WERI-Rb-1 (cell line): ENCODE data around the gene NPHP3.

Experiments used
- DNase-seq: peaks from one replicate; pipeline ENCODE4 v3.0.0-alpha.2; 2020
- H3K27ac ChIP-seq: fragments of 250-450 bp; sonication (Bioruptor Pico); 2 replicates; pipeline ENCODE4 v1.5.1; 2020; ENCODE audit warnings: mild to moderate bottlenecking, moderate library complexity
- H3K27me3 ChIP-seq: fragments of 250-450 bp; sonication (Bioruptor Pico); 2 replicates; pipeline ENCODE4 v1.5.1; 2021; ENCODE audit warnings: mild to moderate bottlenecking, low read depth, moderate library complexity; ENCODE audit not compliant: insufficient read depth, severe bottlenecking
- H3K36me3 ChIP-seq: fragments of 250-450 bp; sonication (Bioruptor Pico); 2 replicates; pipeline ENCODE4 v1.5.1; 2020; ENCODE audit warnings: mild to moderate bottlenecking, moderate library complexity
- H3K4me3 ChIP-seq: 2 replicates; pipeline ENCODE4 v1.5.1; 2011; ENCODE audit warnings: low read depth, mild to moderate bottlenecking, control low read depth, low read length
- H3K9me3 ChIP-seq: fragments of 250-450 bp; sonication (Bioruptor Pico); 2 replicates; pipeline ENCODE4 v1.5.1; 2021; ENCODE audit warnings: mild to moderate bottlenecking, moderate library complexity; ENCODE audit not compliant: severe bottlenecking
- CTCF ChIP-seq: IDR thresholded peaks from 2 replicates; pipeline ENCODE4 v1.5.1; 2011; ENCODE audit warnings: low read depth, mild to moderate bottlenecking, control low read depth, inconsistent platforms, low read length

Gene NPHP3

DNA sequence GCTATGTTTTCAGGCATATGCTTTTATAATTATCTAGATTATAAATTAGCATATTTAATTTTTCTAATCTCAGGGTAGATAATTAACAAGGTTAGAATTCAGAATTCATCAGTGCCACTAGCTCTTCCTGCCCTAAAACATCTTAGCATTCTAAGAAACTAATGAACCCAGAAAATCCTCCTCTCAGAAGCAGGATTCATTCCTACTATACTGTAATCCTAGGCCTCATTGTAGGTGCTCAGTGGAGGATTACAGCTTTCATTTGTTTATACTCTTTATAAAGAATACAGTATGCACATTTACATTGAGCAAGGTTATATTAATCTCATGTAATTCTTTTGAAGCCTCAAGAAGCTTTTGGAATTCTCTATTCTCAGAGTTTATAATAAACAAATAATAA lies 83.5 kb downstream of the NPHP3 start:
- Histone ChIP-seq H3K27ac (no peak overlapping the region), H3K4me3 (no peak overlapping the region), H3K9me3 (no peaks in the 10 kb centered on the region), H3K36me3 (peaks cover 3% of the 10 kb centered on the region; the same call in 1 of the 2 replicates), H3K27me3 (no peaks in the 10 kb centered on the region)
- no peak for TF ChIP-seq CTCF
- no peak for DNase-seq

- TF ChIP-seq CTCF, result no peak
- no peaks in the 10 kb centered on the region for H3K27me3 ChIP-seq
- H3K4me3 ChIP-seq, result no peak overlapping the region
- H3K9me3 ChIP-seq, result no peaks in the 10 kb centered on the region
- H3K27ac ChIP-seq, result no peak overlapping the region
- DNase-seq, result no peak
- H3K36me3 ChIP-seq, result peaks cover 3% of the 10 kb centered on the region; the same call in 1 of the 2 replicates
These were observed 84.6 kb downstream of the NPHP3 start for GRCh38 chr3:132637590-132637989.

GRCh38 chr3:132635052-132635451 lies 87.2 kb downstream of the NPHP3 start:
- Histone ChIP-seq H3K9me3 (no peaks in the 10 kb centered on the region), H3K36me3 (peaks cover 3% of the 10 kb centered on the region; the same call in 1 of the 2 replicates), H3K4me3 (no peak overlapping the region), H3K27me3 (no peaks in the 10 kb centered on the region), H3K27ac (no peak overlapping the region)
- no peak for TF ChIP-seq CTCF
- no peak for DNase-seq
